Suprapubic skin (tissue), 4 donors: ENCODE measurements around the gene TXLNB. TPM values are rescaled to one million over a fixed set of nuclear protein-coding genes. Genes with fewer than 3 reads are reported as not detected.
"Not testable (repeated sequence)": the region's sequence is repeated elsewhere in the genome, so short reads cannot be mapped to it uniquely, and the experiment has no call there.

ENCODE experiments used
- DNase-seq, 2 donors: peaks; one replicate each; pipeline ENCODE4 v3.0.0-alpha.2; 2019; ENCODE audit warnings: low spot score in 2 of 2
- H3K27ac ChIP-seq: fragments of 200-600 bp; sonication (generic); one replicate; pipeline ENCODE4 v1.5.1; 2019
- H3K27me3 ChIP-seq: fragments of 200-600 bp; sonication (generic); one replicate; pipeline ENCODE4 v1.5.1; 2019
- H3K36me3 ChIP-seq: fragments of 200-600 bp; sonication (generic); one replicate; pipeline ENCODE4 v1.5.1; 2019
- H3K4me1 ChIP-seq: fragments of 200-600 bp; sonication (generic); one replicate; pipeline ENCODE4 v1.5.1; 2019
- H3K4me3 ChIP-seq: fragments of 200-600 bp; sonication (generic); one replicate; pipeline ENCODE4 v1.5.1; 2019; ENCODE audit warnings: mild to moderate bottlenecking
- H3K9me3 ChIP-seq: fragments of 200-600 bp; sonication (generic); one replicate; pipeline ENCODE4 v1.5.1; 2019
- CTCF ChIP-seq, 2 donors: fragments of 200-600 bp in 1 of 2; fragments of 450-650 bp in 1 of 2; sonication (generic) in 1 of 2; IDR thresholded peaks; one replicate each; pipeline ENCODE4 v1.5.1; 2016 to 2019; ENCODE audit warnings: antibody characterized with exemption in 2 of 2, mild to moderate bottlenecking in 1 of 2, moderate library complexity in 1 of 2
- EP300 ChIP-seq: sonication (generic); formaldehyde crosslinking; IDR thresholded peaks from one replicate; pipeline ENCODE4 v1.6.1; 2017; ENCODE audit warnings: antibody characterized with exemption
- POLR2A ChIP-seq, 2 donors: fragments of 450-650 bp; IDR thresholded peaks; one replicate each; pipeline ENCODE4 v1.6.1; 2017; ENCODE audit warnings: antibody characterized with exemption in 2 of 2, mild to moderate bottlenecking in 2 of 2, moderate library complexity in 2 of 2
- POLR2AphosphoS5 ChIP-seq, 3 donors: sonication (generic); formaldehyde crosslinking; IDR thresholded peaks; one replicate each; pipeline ENCODE4 v1.6.1; 2017; ENCODE audit warnings: antibody characterized with exemption in 3 of 3
- WGBS: methylation state at CpG from one replicate; pipeline ENCODE4 v1.1.5; 2018; 5-methylcytosine and 5-hydroxymethylcytosine counted together
- total RNA-seq, 4 donors: library from RNA; depleted of rRNA; stranded (reverse); fragments of >200 nt; gene quantifications; one replicate each; pipeline ENCODE4 v1.1.0, GENCODE V29; 2016

Gene TXLNB
- total RNA-seq, 4 donors from 2014 or later, result 0.10 to 0.59 (median 0.37) TPM

- Histone ChIP-seq H3K4me3 (no peak overlapping the region), H3K27me3 (no peaks in the 10 kb centered on the region), H3K9me3 (no peaks in the 10 kb centered on the region), H3K27ac (no peak overlapping the region), H3K36me3 (no peaks in the 10 kb centered on the region), H3K4me1 (peaks cover 6% of the 10 kb centered on the region)
- DNase-seq, result no peak
- TF ChIP-seq EP300 (no peak), POLR2AphosphoS5 (IDR thresholded peaks at IDR 0.05) (no peak), POLR2A (IDR thresholded peaks at IDR 0.05) (no peak), CTCF (IDR thresholded peaks at IDR 0.05) (no peak)
- WGBS, result 91% methylated on average over 5 of the region's 5 CpGs
Observed at GRCh38 chr6:139236105-139236504, 55.7 kb downstream of the TXLNB start.

- 95% methylated on average over 12 of the region's 12 CpGs for WGBS
- Histone ChIP-seq H3K36me3 (no peaks in the 10 kb centered on the region), H3K9me3 (no peaks in the 10 kb centered on the region), H3K27ac (no peak overlapping the region), H3K4me1 (peaks cover 3% of the 10 kb centered on the region), H3K27me3 (no peaks in the 10 kb centered on the region), H3K4me3 (no peak overlapping the region)
- TF ChIP-seq POLR2A (IDR thresholded peaks at IDR 0.05) (no peak), CTCF (IDR thresholded peaks at IDR 0.05) (no peak), EP300 (no peak), POLR2AphosphoS5 (IDR thresholded peaks at IDR 0.05) (no peak)
- no peak for DNase-seq
Observed at GRCh38 chr6:139235661-139236060, 56.1 kb downstream of the TXLNB start.

GRCh38 chr6:139234193-139234592, 57.6 kb downstream of the TXLNB start:
- not testable (repeated sequence) for H3K4me1 ChIP-seq, H3K36me3 ChIP-seq, DNase-seq, H3K27me3 ChIP-seq, H3K4me3 ChIP-seq, H3K9me3 ChIP-seq, H3K27ac ChIP-seq
- 94% methylated on average over 2 of the region's 2 CpGs for WGBS

- H3K4me1 ChIP-seq, result no peaks in the 10 kb centered on the region
- no peaks in the 10 kb centered on the region for H3K36me3 ChIP-seq
- 42% methylated on average over 2 of the region's 2 CpGs for WGBS
- no peaks in the 10 kb centered on the region for H3K27me3 ChIP-seq
- H3K9me3 ChIP-seq, result no peaks in the 10 kb centered on the region
- H3K27ac ChIP-seq, result no peak overlapping the region
- H3K4me3 ChIP-seq, result no peak overlapping the region
- DNase-seq, result no peak
- TF ChIP-seq CTCF (IDR thresholded peaks at IDR 0.05), result no peak
- TF ChIP-seq POLR2AphosphoS5 (IDR thresholded peaks at IDR 0.05), result no peak
- TF ChIP-seq EP300, result no peak
- no peak for TF ChIP-seq POLR2A (IDR thresholded peaks at IDR 0.05)
Observed at GRCh38 chr6:139231206-139231605, 60.6 kb downstream of the TXLNB start.

GRCh38 chr6:139230391-139230840, 61.4 kb downstream of the TXLNB start:
- H3K36me3 ChIP-seq, result no peaks in the 10 kb centered on the region
- H3K27me3 ChIP-seq, result no peaks in the 10 kb centered on the region
- H3K9me3 ChIP-seq, result no peaks in the 10 kb centered on the region
- no peak overlapping the region for H3K4me3 ChIP-seq
- DNase-seq, result no peak
- H3K27ac ChIP-seq, result no peak overlapping the region
- 27% methylated on average over 3 of the region's 3 CpGs for WGBS
- TF ChIP-seq EP300 (no peak), POLR2AphosphoS5 (IDR thresholded peaks at IDR 0.05) (no peak), CTCF (IDR thresholded peaks at IDR 0.05) (no peak)
- H3K4me1 ChIP-seq, result no peaks in the 10 kb centered on the region

- H3K36me3 ChIP-seq, DNase-seq, H3K9me3 ChIP-seq, H3K4me1 ChIP-seq, H3K27me3 ChIP-seq, H3K27ac ChIP-seq, H3K4me3 ChIP-seq: not testable (repeated sequence)
- WGBS, result 90% methylated on average over 3 of the region's 3 CpGs
Observed at GRCh38 chr6:139228387-139228786, 63.4 kb downstream of the TXLNB start.
